SU-DHL-6 (cell line): Measurements from ENCODE around the gene PACC1.

Source experiments
- H2AFZ ChIP-seq: fragments of 200-600 bp; sonication (generic); 2 replicates; pipeline ENCODE4 v1.6.1; 2014; ENCODE audit warnings: low read depth, mild to moderate bottlenecking, moderate library complexity, mixed read lengths, antibody characterized with exemption, low read length; ENCODE audit not compliant: severe bottlenecking
- H3F3A ChIP-seq: fragments of 200-600 bp; shearing (Covaris generic); 2 replicates; pipeline ENCODE4 v1.6.0; 2016; ENCODE audit warnings: antibody characterized with exemption, mild to moderate bottlenecking; ENCODE audit not compliant: insufficient read depth
- H3K27ac ChIP-seq: fragments of 200-600 bp; sonication (generic); 2 replicates; pipeline ENCODE4 v1.5.1; 2016; ENCODE audit warnings: low read depth, mild to moderate bottlenecking, low read length, moderate library complexity, mixed read lengths
- H3K27me3 ChIP-seq: fragments of 200-600 bp; sonication (generic), shearing (Covaris generic); 2 replicates; pipeline ENCODE4 v1.6.0; 2014; ENCODE audit warnings: mild to moderate bottlenecking, low read length
- H3K36me3 ChIP-seq: fragments of 200-600 bp; sonication (generic); 2 replicates; pipeline ENCODE4 v1.6.1; 2014; ENCODE audit warnings: mild to moderate bottlenecking, low read length, mixed read lengths
- H3K4me2 ChIP-seq: fragments of 300-600, 200-600 bp; shearing (Covaris generic), sonication (generic); 2 replicates; pipeline ENCODE4 v1.6.0; 2014; ENCODE audit warnings: low read length, low read depth, mild to moderate bottlenecking; ENCODE audit not compliant: poor library complexity, severe bottlenecking
- H3K4me3 ChIP-seq: fragments of 200-600 bp; sonication (generic); 2 replicates; pipeline ENCODE4 v1.5.1; 2014; ENCODE audit warnings: antibody characterized with exemption, low read length, mild to moderate bottlenecking, mixed read lengths; ENCODE audit not compliant: insufficient read depth, poor library complexity, severe bottlenecking
- H3K79me2 ChIP-seq: fragments of 200-600 bp; sonication (generic); 2 replicates; pipeline ENCODE4 v1.6.1; 2014; ENCODE audit warnings: mild to moderate bottlenecking, low read length, moderate library complexity; ENCODE audit not compliant: insufficient read depth
- H3K9ac ChIP-seq: fragments of 200-600 bp; sonication (generic); 2 replicates; pipeline ENCODE4 v1.7.0; 2014; ENCODE audit warnings: mild to moderate bottlenecking, low read length
- H3K9me2 ChIP-seq: fragments of 200-600 bp; sonication (generic); replicated peaks from 2 replicates; pipeline ENCODE4 v1.6.1; 2014; ENCODE audit warnings: low read length; ENCODE audit not compliant: insufficient read depth
- H3K9me3 ChIP-seq: fragments of 200-600 bp; sonication (generic); 2 replicates; pipeline ENCODE4 v1.6.1; 2014; ENCODE audit warnings: low read length, mixed read lengths; ENCODE audit not compliant: insufficient read depth
- H4K20me1 ChIP-seq: fragments of 200-600 bp; sonication (generic); 2 replicates; pipeline ENCODE4 v1.6.1; 2014; ENCODE audit warnings: low read depth, mild to moderate bottlenecking, antibody characterized with exemption, low read length, moderate library complexity, mixed read lengths
- CTCF ChIP-seq: fragments of 200-600 bp; sonication (generic); IDR thresholded peaks from one replicate; pipeline ENCODE4 v1.5.1; 2017; ENCODE audit warnings: antibody characterized with exemption, mild to moderate bottlenecking, low read length, moderate library complexity; ENCODE audit not compliant: insufficient read depth, poor library complexity, severe bottlenecking
- EZH2phosphoT487 ChIP-seq: fragments of 200-600 bp; sonication (generic), shearing (Covaris generic); conservative IDR thresholded peaks from 2 replicates; pipeline ENCODE4 v1.6.1; 2018; ENCODE audit warnings: mild to moderate bottlenecking, antibody characterized with exemption, low read length, moderate library complexity, mixed read lengths

PACC1 gene

DNA sequence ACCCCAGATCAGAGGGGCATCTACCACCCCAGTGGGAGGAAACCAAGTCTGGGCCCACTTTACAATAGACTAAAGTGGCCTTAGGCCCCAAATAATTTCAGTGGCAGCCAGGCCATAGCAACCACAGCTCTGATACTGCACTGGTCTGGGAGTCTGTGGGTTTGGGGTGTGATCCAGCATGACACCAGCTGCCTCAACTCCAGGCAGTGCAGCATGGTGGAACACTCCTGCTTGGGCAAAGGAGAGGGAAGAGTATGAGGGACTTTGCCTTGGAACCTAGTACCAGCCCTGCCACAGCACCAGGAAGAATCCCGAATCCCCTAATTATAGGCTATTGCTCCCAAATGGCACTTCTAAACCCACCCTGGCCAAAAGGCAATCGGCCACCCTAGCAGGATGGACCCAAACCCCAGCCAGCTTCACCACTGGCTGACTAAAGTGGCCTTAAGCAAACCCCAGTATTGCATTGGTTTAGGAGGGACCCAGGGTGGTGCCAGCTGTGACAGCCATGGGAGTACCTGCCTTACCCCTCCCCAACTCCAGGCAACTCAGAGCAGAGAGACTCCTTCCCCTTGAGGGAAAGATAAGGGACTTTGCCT, 47.1 kb downstream of the PACC1 start:
- H4K20me1 ChIP-seq: no peaks in the 10 kb centered on the region
- no peaks in the 10 kb centered on the region for H3K9me3 ChIP-seq
- no peaks in the 10 kb centered on the region for H3K79me2 ChIP-seq
- peaks cover 4% of the 10 kb centered on the region; the same call in 1 of the 2 replicates for H3K36me3 ChIP-seq
- no peak overlapping the region for H3K27ac ChIP-seq
- H3K9me2 ChIP-seq: no peaks in the 10 kb centered on the region
- no peak overlapping the region for H3K4me3 ChIP-seq
- no peaks in the 10 kb centered on the region for H3K27me3 ChIP-seq
- H2AFZ ChIP-seq: no peak overlapping the region
- TF ChIP-seq EZH2phosphoT487: no peak
- TF ChIP-seq CTCF: no peak
- H3K4me2 ChIP-seq: no peak overlapping the region
- H3K9ac ChIP-seq: no peak overlapping the region
- H3F3A ChIP-seq: no peaks in the 10 kb centered on the region

GRCh38 chr1:212366901-212367300, 47.8 kb downstream of the PACC1 start:
- no peak overlapping the region for H3K4me2 ChIP-seq
- peaks cover 3% of the 10 kb centered on the region; the same call in 1 of the 2 replicates for H3K36me3 ChIP-seq
- H3K79me2 ChIP-seq: no peaks in the 10 kb centered on the region
- no peak overlapping the region for H3K4me3 ChIP-seq
- no peak overlapping the region for H3K27ac ChIP-seq
- H3K9me3 ChIP-seq: no peaks in the 10 kb centered on the region
- TF ChIP-seq EZH2phosphoT487: no peak
- no peak for TF ChIP-seq CTCF
- no peaks in the 10 kb centered on the region for H3F3A ChIP-seq
- H3K9me2 ChIP-seq: no peaks in the 10 kb centered on the region
- H4K20me1 ChIP-seq: no peaks in the 10 kb centered on the region
- H3K27me3 ChIP-seq: no peaks in the 10 kb centered on the region
- H3K9ac ChIP-seq: no peak overlapping the region
- H2AFZ ChIP-seq: no peak overlapping the region

DNA sequence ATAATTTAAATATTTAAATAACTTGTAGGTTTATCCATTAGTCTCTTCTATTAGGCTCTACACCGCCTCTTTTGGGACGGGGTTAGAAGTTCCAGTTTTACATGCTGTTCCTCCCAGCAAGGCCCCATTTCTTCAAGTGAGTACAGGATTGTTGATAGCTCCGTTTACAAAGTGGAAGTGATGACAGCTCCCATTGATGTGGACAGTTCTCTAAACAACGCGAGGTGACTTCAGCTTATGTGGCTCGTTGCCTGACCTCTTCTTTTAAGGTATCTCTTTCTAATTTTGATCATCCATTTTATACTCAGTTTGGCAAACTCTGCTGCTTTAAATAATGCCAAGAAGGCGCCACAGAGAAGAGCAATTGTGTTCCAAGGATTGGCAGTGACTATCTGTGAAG, 49.7 kb downstream of the PACC1 start:
- peaks cover 9% of the 10 kb centered on the region; the same call in 1 of the 2 replicates for H3K36me3 ChIP-seq
- TF ChIP-seq EZH2phosphoT487 (no peak), CTCF (no peak)
- no peaks in the 10 kb centered on the region for H3K27me3 ChIP-seq
- H3F3A ChIP-seq: no peaks in the 10 kb centered on the region; the same call in 1 of the 2 replicates
- H3K27ac ChIP-seq: no peak overlapping the region
- no peak overlapping the region for H3K4me2 ChIP-seq
- H4K20me1 ChIP-seq: no peaks in the 10 kb centered on the region
- no peak overlapping the region for H3K9ac ChIP-seq
- no peaks in the 10 kb centered on the region for H3K9me3 ChIP-seq
- no peak overlapping the region for H3K4me3 ChIP-seq
- no peaks in the 10 kb centered on the region for H3K9me2 ChIP-seq
- H3K79me2 ChIP-seq: no peaks in the 10 kb centered on the region
- no peak overlapping the region for H2AFZ ChIP-seq
